GM10266 (cell line): ENCODE data around the gene TYW1B.
"Not testable (repeated sequence)": the region's sequence is repeated elsewhere in the genome, so short reads cannot be mapped to it uniquely, and the experiment has no call there.

Experiments used
- DNase-seq: peaks from one replicate; pipeline ENCODE4 v3.0.0; 2012; ENCODE audit errors: extremely low spot score
- CTCF ChIP-seq: IDR thresholded peaks from 2 replicates; pipeline ENCODE4 v1.5.1; 2012; ENCODE audit warnings: mild to moderate bottlenecking, low read depth; ENCODE audit not compliant: control insufficient read depth, insufficient read depth; ENCODE audit errors: missing control alignments

The TYW1B gene

GRCh38 chr7:72538856-72539255 lies 289.1 kb downstream of the TYW1B start:
- TF ChIP-seq CTCF, result no peak
- DNase-seq, result no peak

- no peak for DNase-seq
- no peak for TF ChIP-seq CTCF
Observed at GRCh38 chr7:72538147-72538546, 289.9 kb downstream of the TYW1B start.

GRCh38 chr7:72536038-72536437 lies 292.0 kb downstream of the TYW1B start:
- DNase-seq, result not testable (repeated sequence)

GRCh38 chr7:72531048-72531447 lies 297.0 kb downstream of the TYW1B start:
- not testable (repeated sequence) for DNase-seq
